HS-27A (cell line): ENCODE results near the gene CELF1.
A peak's percentile ranks its signal among the peaks of the same experiment; 100 is the strongest.

Source experiments
- DNase-seq: peaks from one replicate; pipeline ENCODE4 v3.0.0-alpha.2; 2012; ENCODE audit warnings: low read depth, missing footprints

The CELF1 gene

DNA sequence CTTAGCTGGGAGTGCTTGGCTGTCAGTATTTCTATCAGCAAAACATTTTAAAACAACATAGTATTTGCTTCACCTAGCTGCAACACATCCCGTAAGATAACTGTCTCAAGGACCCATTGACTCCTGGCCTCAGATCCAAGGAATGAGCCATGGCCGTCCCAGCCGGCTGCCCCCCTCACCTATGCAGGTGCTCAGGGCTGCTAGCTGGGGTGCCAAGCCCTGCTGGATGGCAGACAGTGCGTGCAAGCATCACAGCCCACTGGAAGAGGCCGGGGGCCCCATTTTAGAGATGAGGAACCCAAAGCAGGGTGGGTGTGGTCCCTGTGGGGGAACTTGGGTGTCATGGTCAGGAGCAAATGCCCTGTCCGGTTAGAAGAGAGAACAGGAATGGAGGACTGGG, 135.2 kb downstream of the CELF1 start:
- no peak for DNase-seq

DNA sequence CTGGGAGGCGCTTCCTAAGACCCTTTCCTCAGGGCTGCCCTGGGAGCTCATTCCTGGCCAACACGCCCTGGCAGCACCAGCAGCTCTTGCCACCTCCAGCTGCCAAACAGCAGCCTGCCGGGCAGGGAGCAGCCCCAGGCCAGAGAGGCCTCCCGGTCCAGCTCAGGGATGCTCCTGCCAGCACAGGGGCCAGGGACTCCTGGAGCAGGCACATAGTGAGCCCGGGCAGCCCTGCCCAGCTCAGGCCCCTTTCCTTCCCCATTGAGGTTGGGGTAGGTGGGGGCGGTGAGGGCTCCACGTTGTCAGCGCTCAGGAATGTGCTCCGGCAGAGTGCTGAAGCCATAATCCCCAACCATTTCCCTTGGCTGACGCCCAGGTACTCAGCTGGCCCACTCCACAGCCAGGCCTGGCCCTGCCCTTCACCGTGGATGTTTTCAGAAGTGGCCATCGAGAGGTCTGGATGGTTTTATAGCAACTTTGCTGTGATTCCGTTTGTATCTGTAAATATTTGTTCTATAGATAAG, 136.9 kb downstream of the CELF1 start:
- DNase-seq, result peak; percentile 94
